ENCODE data around the gene DUS4L.

DNA sequence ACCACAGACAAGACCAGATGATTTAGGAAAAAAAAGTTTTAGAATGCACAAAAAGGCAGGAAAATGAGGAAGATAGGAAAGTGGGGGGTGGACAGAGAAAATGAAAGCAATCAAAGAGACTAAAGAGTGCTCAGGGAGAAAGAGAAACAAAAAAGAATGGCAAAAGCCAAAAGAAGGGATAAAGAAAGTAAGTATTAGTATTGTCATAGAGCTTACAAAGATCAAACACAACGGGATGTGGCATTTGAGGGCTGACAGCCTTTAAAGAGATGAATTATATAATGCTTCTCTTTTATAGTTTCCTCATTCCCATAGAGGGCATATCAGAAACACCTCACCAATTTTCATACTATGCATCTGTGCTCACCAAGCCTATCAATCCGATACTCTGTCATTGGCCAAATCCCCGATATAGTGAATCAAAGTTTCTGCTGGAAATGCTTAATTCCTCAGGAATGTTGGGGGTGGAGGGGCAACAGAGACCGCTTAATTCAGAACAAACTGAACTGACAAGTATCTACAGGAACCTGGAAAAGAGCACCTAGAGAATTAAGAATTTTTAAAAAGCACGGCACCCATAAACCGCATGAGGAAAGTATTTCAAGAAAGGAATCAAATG lies 2.8 kb upstream of the DUS4L start:
- no peak for TF ChIP-seq YY1 (IDR thresholded peaks at IDR 0.05; ENCODE audit: insufficient read depth, insufficient read length)
- no peak for TF ChIP-seq SUZ12 (IDR thresholded peaks at IDR 0.05; ENCODE audit: extremely low read depth, insufficient read depth, insufficient read length)

Measured in NT2/D1 (cell line).